B cell (primary cell): ENCODE results near the gene DAP.
"Not testable (repeated sequence)": the region's sequence is repeated elsewhere in the genome, so short reads cannot be mapped to it uniquely, and the experiment has no call there.

Experiments used
- EZH2 ChIP-seq: IDR thresholded peaks from 2 replicates; pipeline ENCODE4 v1.6.1; 2012; ENCODE audit warnings: borderline replicate concordance, low read depth, mild to moderate bottlenecking, moderate library complexity, low read length; ENCODE audit not compliant: insufficient read depth, poor library complexity, severe bottlenecking
- TF ChIP-seq, protein P1 (sequence below): fragments of 200-600 bp; IDR thresholded peaks from one replicate; pipeline ENCODE4 v1.8.0; 2022; ENCODE audit warnings: antibody characterized with exemption, mild to moderate bottlenecking

DNA sequence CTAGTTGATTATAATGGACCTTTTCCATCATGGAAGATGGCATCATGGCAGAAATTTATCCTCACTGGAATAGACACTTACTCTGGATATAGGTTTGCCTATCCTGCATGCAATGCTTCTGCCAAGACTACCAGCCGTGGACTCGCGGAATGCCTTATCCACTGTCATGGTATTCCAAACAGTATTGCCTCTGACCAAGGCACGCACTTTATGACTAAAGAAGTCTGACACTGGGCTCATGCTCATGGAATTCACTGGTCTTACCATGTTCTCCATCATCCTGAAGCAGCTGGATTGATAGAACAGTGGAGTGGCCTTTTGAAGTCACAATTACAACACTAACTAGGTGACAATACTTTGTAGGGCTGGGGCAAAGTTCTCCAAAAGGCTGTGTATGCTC, 40.3 kb downstream of the DAP start:
- TF ChIP-seq, protein P1, sequence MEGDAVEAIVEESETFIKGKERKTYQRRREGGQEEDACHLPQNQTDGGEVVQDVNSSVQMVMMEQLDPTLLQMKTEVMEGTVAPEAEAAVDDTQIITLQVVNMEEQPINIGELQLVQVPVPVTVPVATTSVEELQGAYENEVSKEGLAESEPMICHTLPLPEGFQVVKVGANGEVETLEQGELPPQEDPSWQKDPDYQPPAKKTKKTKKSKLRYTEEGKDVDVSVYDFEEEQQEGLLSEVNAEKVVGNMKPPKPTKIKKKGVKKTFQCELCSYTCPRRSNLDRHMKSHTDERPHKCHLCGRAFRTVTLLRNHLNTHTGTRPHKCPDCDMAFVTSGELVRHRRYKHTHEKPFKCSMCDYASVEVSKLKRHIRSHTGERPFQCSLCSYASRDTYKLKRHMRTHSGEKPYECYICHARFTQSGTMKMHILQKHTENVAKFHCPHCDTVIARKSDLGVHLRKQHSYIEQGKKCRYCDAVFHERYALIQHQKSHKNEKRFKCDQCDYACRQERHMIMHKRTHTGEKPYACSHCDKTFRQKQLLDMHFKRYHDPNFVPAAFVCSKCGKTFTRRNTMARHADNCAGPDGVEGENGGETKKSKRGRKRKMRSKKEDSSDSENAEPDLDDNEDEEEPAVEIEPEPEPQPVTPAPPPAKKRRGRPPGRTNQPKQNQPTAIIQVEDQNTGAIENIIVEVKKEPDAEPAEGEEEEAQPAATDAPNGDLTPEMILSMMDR: not testable (repeated sequence)
- not testable (repeated sequence) for TF ChIP-seq EZH2
